MCF 10A (cell line): Measurements from ENCODE around the gene MICOS13. TPM values are rescaled to one million over a fixed set of nuclear protein-coding genes. Genes with fewer than 3 reads are reported as not detected.

Experiments used
- BruUV-seq: library from RNA; stranded (reverse); fragments of 400-500 nt; replicated peaks from 2 replicates; lab custom pipeline; 2021; lab: Mats Ljungman, UMichigan
- CTCF ChIA-PET: fragments of 300-600 bp; sonication (Branson Sonifier 250); formaldehyde crosslinking; extraction: SDS; loops from one replicate; lab custom pipeline; 2021; ENCODE audit warnings: antibody characterized with exemption, inconsistent platforms; lab: Yijun Ruan, JAX
- POLR2A ChIA-PET: fragments of 300-600, 350-650 bp; sonication (Branson Sonifier 250); formaldehyde crosslinking; extraction: SDS; loops from one replicate; lab custom pipeline; 2020; ENCODE audit warnings: antibody characterized with exemption, inconsistent platforms; lab: Yijun Ruan, JAX
- DNase-seq: peaks from one replicate; pipeline ENCODE4 v3.0.0-alpha.2; 2018; ENCODE audit not compliant: unreplicated experiment
- H3K27ac Mint-ChIP-seq: one replicate; pipeline ENCODE4 v1.8.0; 2022; ENCODE audit warnings: mild to moderate bottlenecking, low read depth, mixed read lengths; ENCODE audit not compliant: unreplicated experiment
- H3K27me3 Mint-ChIP-seq: one replicate; pipeline ENCODE4 v1.8.0; 2022; ENCODE audit warnings: mixed read lengths; ENCODE audit not compliant: insufficient read depth, unreplicated experiment
- H3K36me3 Mint-ChIP-seq: one replicate; pipeline ENCODE4 v1.8.0; 2022; ENCODE audit warnings: mild to moderate bottlenecking, moderate library complexity, mixed read lengths; ENCODE audit not compliant: insufficient read depth, unreplicated experiment
- H3K4me1 Mint-ChIP-seq: one replicate; pipeline ENCODE4 v1.8.0; 2022; ENCODE audit warnings: mixed read lengths; ENCODE audit not compliant: insufficient read depth, unreplicated experiment
- H3K4me3 Mint-ChIP-seq: one replicate; pipeline ENCODE4 v1.8.0; 2022; ENCODE audit warnings: mild to moderate bottlenecking, moderate library complexity, mixed read lengths; ENCODE audit not compliant: unreplicated experiment
- H3K9me3 Mint-ChIP-seq: one replicate; pipeline ENCODE4 v1.8.0; 2022; ENCODE audit warnings: mixed read lengths; ENCODE audit not compliant: unreplicated experiment
- CTCF ChIP-seq: fragments of 200-600 bp; IDR thresholded peaks from one replicate; pipeline ENCODE4 v1.8.0; 2022; ENCODE audit warnings: antibody characterized with exemption, mild to moderate bottlenecking; ENCODE audit not compliant: unreplicated experiment
- intact Hi-C: fragments of 100-400 bp; cut with micrococcal nuclease; formaldehyde crosslinking; loops from 2 replicates; pipeline ENCODE4 v1.14.1; 2022
- total RNA-seq: library from RNA; stranded (reverse); gene quantifications from 2 replicates; pipeline ENCODE4 v1.2.3, GENCODE V29; 2022

The MICOS13 gene
- total RNA-seq, 1 experiment from 2014 or later = 73.0 TPM

- peaks cover 5% of the 10 kb centered on the region for H3K4me1 Mint-ChIP-seq
- intact Hi-C loops = no loop called here
- H3K4me3 Mint-ChIP-seq = no peak overlapping the region
- ChIA-PET POLR2A (no interaction called here), CTCF (interaction anchor here (0.7 kb wide), 1 partner anchor 38 kb away, joined by 4 read pairs; no protein-coding TSS in a partner anchor)
- no peak for DNase-seq
- TF ChIP-seq CTCF = no peak
- H3K27ac Mint-ChIP-seq = no peak overlapping the region
- H3K27me3 Mint-ChIP-seq = no peaks in the 10 kb centered on the region
- H3K36me3 Mint-ChIP-seq = peaks cover 88% of the 10 kb centered on the region
- BruUV-seq = TSS peak; percentile 27
- no peaks in the 10 kb centered on the region for H3K9me3 Mint-ChIP-seq
These were observed 12.5 kb downstream of the MICOS13 start for GRCh38 chr19:5667751-5668271.

GRCh38 chr19:5666921-5667610 lies 13.2 kb downstream of the MICOS13 start:
- H3K27me3 Mint-ChIP-seq = no peaks in the 10 kb centered on the region
- H3K27ac Mint-ChIP-seq = peak overlapping the region; percentile 7
- peaks cover 95% of the 10 kb centered on the region for H3K36me3 Mint-ChIP-seq
- no peak overlapping the region for H3K4me3 Mint-ChIP-seq
- ChIA-PET CTCF (interaction anchor here (0.5 kb wide), 1 partner anchor 490 kb away, joined by 3 read pairs; no protein-coding TSS in a partner anchor), POLR2A (no interaction called here)
- BruUV-seq = no TSS peak
- peaks cover 5% of the 10 kb centered on the region for H3K4me1 Mint-ChIP-seq
- intact Hi-C loops = no loop called here
- no peaks in the 10 kb centered on the region for H3K9me3 Mint-ChIP-seq
- DNase-seq = no peak
- no peak for TF ChIP-seq CTCF

- peaks cover 99% of the 10 kb centered on the region for H3K36me3 Mint-ChIP-seq
- no peaks in the 10 kb centered on the region for H3K27me3 Mint-ChIP-seq
- H3K4me1 Mint-ChIP-seq = peaks cover 5% of the 10 kb centered on the region
- TF ChIP-seq CTCF = no peak
- CTCF ChIA-PET = interaction anchor here (0.6 to 0.9 kb wide), 3 partner anchors 12 to 1239 kb away, joined by 3 to 4 read pairs (median 3); no protein-coding TSS in a partner anchor
- BruUV-seq = no TSS peak
- peak; percentile 64 for DNase-seq
- H3K27ac Mint-ChIP-seq = no peak overlapping the region
- intact Hi-C loops = no loop called here
- POLR2A ChIA-PET = interaction anchor here (0.6 to 1.8 kb wide), 3 partner anchors 9 to 463 kb away, joined by 3 to 8 read pairs (median 4); no protein-coding TSS in a partner anchor
- H3K4me3 Mint-ChIP-seq = no peak overlapping the region
- H3K9me3 Mint-ChIP-seq = no peaks in the 10 kb centered on the region
These were observed 14.4 kb downstream of the MICOS13 start for GRCh38 chr19:5665781-5666513.

- H3K27ac Mint-ChIP-seq = no peak overlapping the region
- intact Hi-C loops = no loop called here
- no peak overlapping the region for H3K4me3 Mint-ChIP-seq
- H3K36me3 Mint-ChIP-seq = peaks cover 98% of the 10 kb centered on the region
- DNase-seq = no peak
- H3K4me1 Mint-ChIP-seq = peaks cover 5% of the 10 kb centered on the region
- ChIA-PET POLR2A (interaction anchor here (1.2 to 2.1 kb wide), 3 partner anchors 10 to 15 kb away, joined by 3 to 8 read pairs (median 6); partner anchors contain the start of gene MICOS13), CTCF (interaction anchor here (0.6 to 0.7 kb wide), 2 partner anchors 45 to 146 kb away, joined by 3 read pairs; no protein-coding TSS in a partner anchor)
- TF ChIP-seq CTCF = no peak
- BruUV-seq = no TSS peak
- H3K27me3 Mint-ChIP-seq = no peaks in the 10 kb centered on the region
- H3K9me3 Mint-ChIP-seq = no peaks in the 10 kb centered on the region
These were observed 15.8 kb downstream of the MICOS13 start for GRCh38 chr19:5664515-5664914.
